Renal cortical epithelial cell (primary cell): ENCODE data around the gene NOCT. TPM values are rescaled to one million over a fixed set of nuclear protein-coding genes. Genes with fewer than 3 reads are reported as not detected.
"Not testable (repeated sequence)": the region's sequence is repeated elsewhere in the genome, so short reads cannot be mapped to it uniquely, and the experiment has no call there.

Experiments
- DNase-seq: peaks from one replicate; pipeline ENCODE4 v3.0.0-alpha.2; 2011; ENCODE audit warnings: low read depth
- total RNA-seq: library from RNA; depleted of rRNA; stranded (reverse); fragments of >200 nt; gene quantifications from 2 replicates; pipeline ENCODE4 v1.2.3, GENCODE V29; 2014

The NOCT gene
- total RNA-seq, 1 donor from 2014 or later: 25.8 TPM

- no peak for DNase-seq
Measured at GRCh38 chr4:139011225-139011950, 4.2 kb upstream of the NOCT start.

- peak; percentile 99 for DNase-seq
Measured at GRCh38 chr4:139014371-139015268, 961 bp upstream of the NOCT start.

- DNase-seq: no peak
Measured at GRCh38 chr4:139015948-139016471, 429 bp downstream of the NOCT start.

GRCh38 chr4:139017861-139018260 is 2.3 kb downstream of the NOCT start:
- no peak for DNase-seq

GRCh38 chr4:139018501-139018900 is 2.9 kb downstream of the NOCT start:
- peak; percentile 49 for DNase-seq

- no peak for DNase-seq
Measured at GRCh38 chr4:139018971-139019758, 3.6 kb downstream of the NOCT start.

- DNase-seq: no peak
Measured at GRCh38 chr4:139020384-139020783, 4.8 kb downstream of the NOCT start.

GRCh38 chr4:139021071-139021470 is 5.5 kb downstream of the NOCT start:
- DNase-seq: not testable (repeated sequence)

- no peak for DNase-seq
Measured at GRCh38 chr4:139022835-139023234, 7.3 kb downstream of the NOCT start.

- no peak for DNase-seq
Measured at GRCh38 chr4:139024686-139025085, 9.1 kb downstream of the NOCT start.

GRCh38 chr4:139025841-139026240 is 10.3 kb downstream of the NOCT start:
- no peak for DNase-seq

GRCh38 chr4:139027776-139028175 is 12.2 kb downstream of the NOCT start:
- DNase-seq: no peak

- no peak for DNase-seq
Measured at GRCh38 chr4:139028191-139028661, 12.6 kb downstream of the NOCT start.

GRCh38 chr4:139029866-139030363 is 14.3 kb downstream of the NOCT start:
- DNase-seq: not testable (repeated sequence)

GRCh38 chr4:139030614-139031235 is 15.1 kb downstream of the NOCT start:
- DNase-seq: peak; percentile 80

GRCh38 chr4:139035650-139036049 is 20.1 kb downstream of the NOCT start:
- DNase-seq: no peak

GRCh38 chr4:139036885-139037284 is 21.3 kb downstream of the NOCT start:
- DNase-seq: no peak

GRCh38 chr4:139038874-139039443 is 23.4 kb downstream of the NOCT start:
- no peak for DNase-seq

- no peak for DNase-seq
Measured at GRCh38 chr4:139042981-139043460, 27.4 kb downstream of the NOCT start.

GRCh38 chr4:139044291-139044690 is 28.7 kb downstream of the NOCT start:
- no peak for DNase-seq

GRCh38 chr4:139048026-139048425 is 32.4 kb downstream of the NOCT start:
- DNase-seq: no peak
